Spinal cord (tissue), 10 donors: Measurements from ENCODE around the gene CTCFL. TPM values are rescaled to one million over a fixed set of nuclear protein-coding genes. Genes with fewer than 3 reads are reported as not detected.
A peak's percentile ranks its signal among the peaks of the same experiment; 100 is the strongest.

Experiments used
- DNase-seq, 6 donors: peaks; one replicate each; pipeline versions ENCODE4 v3.0.0 to v3.0.0-alpha.2; 2013 to 2015; ENCODE audit warnings: low spot score in 6 of 6, low read depth in 4 of 6
- H3K27ac ChIP-seq: one replicate; pipeline ENCODE4 v1.5.1; 2013; ENCODE audit warnings: low read depth, low read length, control low read depth
- H3K27me3 ChIP-seq: one replicate; pipeline ENCODE4 v1.6.1; 2013; ENCODE audit warnings: low read length; ENCODE audit not compliant: control insufficient read depth, insufficient read depth
- H3K36me3 ChIP-seq: one replicate; pipeline ENCODE4 v1.6.1; 2013; ENCODE audit warnings: low read length; ENCODE audit not compliant: control insufficient read depth, insufficient read depth
- H3K4me1 ChIP-seq: one replicate; pipeline ENCODE4 v1.6.1; 2013; ENCODE audit warnings: low read length; ENCODE audit not compliant: control insufficient read depth, insufficient read depth
- H3K4me3 ChIP-seq: one replicate; pipeline ENCODE4 v1.5.1; 2013; ENCODE audit warnings: low read depth, low read length, control low read depth
- H3K9me3 ChIP-seq: one replicate; pipeline ENCODE4 v1.6.1; 2013; ENCODE audit warnings: low read length; ENCODE audit not compliant: control insufficient read depth, insufficient read depth
- WGBS: methylation state at CpG from one replicate; pipeline ENCODE4 v1.1.5; 2013; ENCODE audit warnings: missing lambda C conversion rate; ENCODE audit not compliant: insufficient coverage; 5-methylcytosine and 5-hydroxymethylcytosine counted together
- polyA plus RNA-seq, 2 donors: library from polyadenylated mRNA; unstranded; fragments of 120-200 nt; gene quantifications; one replicate each; pipeline ENCODE4 v1.2.1, GENCODE V29; 2013; ENCODE audit not compliant: insufficient read length in 2 of 2
- total RNA-seq, 2 donors: library from RNA; depleted of rRNA in 1 of 2; stranded (reverse); fragments of 120-200 nt in 1 of 2; fragments of >200 nt in 1 of 2; gene quantifications; one replicate each; pipeline versions ENCODE4 v1.2.3 to v1.2.4, GENCODE V29; 2013 to 2014
- donor health status: healthy.

Gene CTCFL
- total and polyA plus RNA-seq, 4 donors, result 0.20 to 0.28 (median 0.25) TPM

GRCh38 chr20:57559658-57560553 is 35.0 kb upstream of the CTCFL start:
- H3K4me1 ChIP-seq, result no peaks in the 10 kb centered on the region
- H3K4me3 ChIP-seq, result no peak overlapping the region
- H3K36me3 ChIP-seq, result no peaks in the 10 kb centered on the region
- H3K27me3 ChIP-seq, result no peaks in the 10 kb centered on the region
- no peak for DNase-seq
- WGBS, result 86% methylated on average over 6 of the region's 8 CpGs
- H3K27ac ChIP-seq, result no peak overlapping the region
- no peaks in the 10 kb centered on the region for H3K9me3 ChIP-seq

GRCh38 chr20:57559289-57559634 is 34.3 kb upstream of the CTCFL start:
- H3K4me1 ChIP-seq, result no peaks in the 10 kb centered on the region
- DNase-seq, result no peak
- H3K9me3 ChIP-seq, result no peaks in the 10 kb centered on the region
- no peak overlapping the region for H3K27ac ChIP-seq
- no peaks in the 10 kb centered on the region for H3K36me3 ChIP-seq
- H3K4me3 ChIP-seq, result no peak overlapping the region
- H3K27me3 ChIP-seq, result no peaks in the 10 kb centered on the region
- 91% methylated on average over 9 of the region's 10 CpGs for WGBS

GRCh38 chr20:57558614-57559288 is 33.8 kb upstream of the CTCFL start:
- WGBS, result 75% methylated on average over 15 of the region's 15 CpGs
- no peaks in the 10 kb centered on the region for H3K36me3 ChIP-seq
- H3K4me3 ChIP-seq, result no peak overlapping the region
- no peaks in the 10 kb centered on the region for H3K27me3 ChIP-seq
- no peak for DNase-seq
- H3K4me1 ChIP-seq, result no peaks in the 10 kb centered on the region
- no peak overlapping the region for H3K27ac ChIP-seq
- H3K9me3 ChIP-seq, result no peaks in the 10 kb centered on the region

GRCh38 chr20:57557926-57558613 is 33.1 kb upstream of the CTCFL start:
- no peaks in the 10 kb centered on the region for H3K36me3 ChIP-seq
- no peaks in the 10 kb centered on the region for H3K9me3 ChIP-seq
- WGBS, result 100% methylated on average over 1 of the region's 9 CpGs
- H3K27me3 ChIP-seq, result no peaks in the 10 kb centered on the region
- no peak for DNase-seq
- no peak overlapping the region for H3K4me3 ChIP-seq
- H3K27ac ChIP-seq, result no peak overlapping the region
- H3K4me1 ChIP-seq, result peaks cover 7% of the 10 kb centered on the region

GRCh38 chr20:57556980-57557274 is 32.0 kb upstream of the CTCFL start:
- peaks cover 8% of the 10 kb centered on the region for H3K4me1 ChIP-seq
- H3K27ac ChIP-seq, result no peak overlapping the region
- no peaks in the 10 kb centered on the region for H3K36me3 ChIP-seq
- H3K4me3 ChIP-seq, result no peak overlapping the region
- no peaks in the 10 kb centered on the region for H3K9me3 ChIP-seq
- WGBS, result 96% methylated on average over 2 of the region's 3 CpGs
- no peak for DNase-seq
- H3K27me3 ChIP-seq, result no peaks in the 10 kb centered on the region

GRCh38 chr20:57555457-57556184 is 30.7 kb upstream of the CTCFL start:
- H3K36me3 ChIP-seq, result no peaks in the 10 kb centered on the region
- DNase-seq, result no peak
- 74% methylated on average over 6 of the region's 11 CpGs for WGBS

GRCh38 chr20:57553376-57554018 is 28.6 kb upstream of the CTCFL start:
- Histone ChIP-seq H3K36me3 (no peaks in the 10 kb centered on the region), H3K4me3 (no peak overlapping the region), H3K4me1 (peaks cover 8% of the 10 kb centered on the region), H3K9me3 (no peaks in the 10 kb centered on the region), H3K27ac (no peak overlapping the region), H3K27me3 (no peaks in the 10 kb centered on the region)
- DNase-seq, result peak in 2 of 6 donors; percentile 34 to 89
- WGBS, result 40% methylated on average over 9 of the region's 11 CpGs

More at GRCh38 chr20:57555457-57556184, 30.7 kb upstream of the CTCFL start:
- no peaks in the 10 kb centered on the region for H3K9me3 ChIP-seq
- H3K27me3 ChIP-seq, result no peaks in the 10 kb centered on the region
- no peak overlapping the region for H3K27ac ChIP-seq
- no peak overlapping the region for H3K4me3 ChIP-seq
- peaks cover 8% of the 10 kb centered on the region for H3K4me1 ChIP-seq

- peaks cover 8% of the 10 kb centered on the region for H3K4me1 ChIP-seq
- no peaks in the 10 kb centered on the region for H3K27me3 ChIP-seq
- H3K36me3 ChIP-seq, result no peaks in the 10 kb centered on the region
- H3K27ac ChIP-seq, result no peak overlapping the region
- H3K9me3 ChIP-seq, result no peaks in the 10 kb centered on the region
- WGBS, result 91% methylated on average over 6 of the region's 6 CpGs
- no peak overlapping the region for H3K4me3 ChIP-seq
- no peak for DNase-seq
Measured at GRCh38 chr20:57552471-57552870, 27.5 kb upstream of the CTCFL start.
